ENCODE results near the gene ZNF41.

ZNF41 gene

DNA sequence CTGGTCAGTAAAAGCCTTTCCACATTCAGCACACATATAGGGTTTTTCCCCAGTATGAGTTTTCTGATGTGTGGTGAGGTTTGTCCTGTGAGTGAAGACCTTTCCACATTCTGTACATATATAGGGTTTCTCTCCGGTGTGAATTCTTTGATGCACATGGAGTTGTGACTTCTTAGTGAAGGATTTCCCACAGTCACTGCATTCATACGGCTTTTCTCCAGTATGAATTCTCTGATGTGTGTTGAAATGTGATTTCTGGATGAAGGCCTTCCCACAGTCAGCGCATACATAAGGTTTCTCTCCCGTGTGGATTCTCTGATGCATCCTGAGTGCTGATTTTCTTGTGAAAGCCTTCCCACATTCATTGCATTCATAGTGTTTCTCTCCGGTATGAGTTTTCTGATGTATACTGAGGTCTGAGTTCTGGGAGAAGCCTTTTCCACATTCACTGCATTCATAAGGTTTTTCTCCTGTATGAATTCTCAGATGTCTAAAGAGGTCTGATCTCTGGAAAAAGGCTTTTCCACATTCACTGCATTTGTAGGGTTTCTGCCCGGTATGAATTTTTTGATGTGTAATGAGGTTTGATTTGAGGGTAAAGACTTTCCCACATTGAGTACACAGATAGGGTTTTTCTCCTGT is 34.7 kb downstream of the ZNF41 start:
- Histone ChIP-seq H3K4me3 (ENCODE audit: low read length) (no peak overlapping the region), H4K5ac (ENCODE audit: low read length) (no peak overlapping the region), H4K8ac (ENCODE audit: low read depth, low read length) (no peak overlapping the region), H2BK5ac (ENCODE audit: low read length) (no peak overlapping the region), H2AK5ac (ENCODE audit: low read length) (no peak overlapping the region), H2BK120ac (ENCODE audit: low read depth, low read length) (no peak overlapping the region), H3K36me3 (ENCODE audit: control insufficient read depth, insufficient read depth, low read length) (peaks cover 2% of the 10 kb centered on the region), H2BK15ac (replicated peaks; ENCODE audit: low read depth) (no peak overlapping the region), H3K4me1 (ENCODE audit: control insufficient read depth, low read depth, low read length) (no peaks in the 10 kb centered on the region), H3K79me1 (ENCODE audit: low read length) (no peaks in the 10 kb centered on the region), H3K27ac (ENCODE audit: low read depth, low read length) (no peak overlapping the region), H3K23ac (ENCODE audit: low read length) (no peak overlapping the region), H3K56ac (ENCODE audit: low read length) (no peak overlapping the region), H3K9ac (ENCODE audit: low read length) (no peak overlapping the region), H3K18ac (ENCODE audit: low read length) (no peak overlapping the region), H3K27me3 (ENCODE audit: insufficient read depth, low read length, poor library complexity) (no peaks in the 10 kb centered on the region), H3K4me2 (ENCODE audit: low read length) (no peak overlapping the region), H3K79me2 (ENCODE audit: control insufficient read depth, insufficient read depth, low read length) (no peaks in the 10 kb centered on the region), H3K4ac (ENCODE audit: low read depth, low read length) (no peak overlapping the region)
- no peak for DNase-seq
- WGBS (ENCODE audit: extremely low coverage, insufficient coverage, low lambda C conversion rate) = no CpG with 5 or more reads among the region's 6 CpGs

DNA sequence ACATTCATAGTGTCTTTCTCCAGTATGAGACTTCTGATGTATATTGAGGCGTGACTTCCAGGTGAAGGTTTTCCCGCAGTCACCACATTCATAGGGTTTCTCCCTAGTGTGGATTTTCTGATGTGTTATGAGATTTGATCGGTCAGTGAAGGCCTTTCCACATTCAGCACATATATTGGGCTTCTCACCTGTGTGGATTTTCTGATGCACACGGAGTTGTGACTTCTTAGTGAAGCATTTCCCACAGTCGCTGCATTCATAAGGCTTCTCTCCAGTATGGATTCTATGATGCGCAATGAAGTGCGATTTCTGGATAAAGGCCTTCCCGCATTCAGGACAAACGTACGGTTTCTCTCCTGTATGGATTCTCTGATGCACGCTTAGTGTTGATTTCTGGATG is 35.4 kb downstream of the ZNF41 start:
- H3K4me3 ChIP-seq (ENCODE audit: low read length) = no peak overlapping the region
- no peak overlapping the region for H2BK5ac ChIP-seq (ENCODE audit: low read length)
- H3K4me2 ChIP-seq (ENCODE audit: low read length) = no peak overlapping the region
- no peak overlapping the region for H3K27ac ChIP-seq (ENCODE audit: low read depth, low read length)
- no peak overlapping the region for H3K56ac ChIP-seq (ENCODE audit: low read length)
- H3K4me1 ChIP-seq (ENCODE audit: control insufficient read depth, low read depth, low read length) = no peaks in the 10 kb centered on the region
- H2BK15ac ChIP-seq (replicated peaks; ENCODE audit: low read depth) = no peak overlapping the region
- no peaks in the 10 kb centered on the region for H3K79me2 ChIP-seq (ENCODE audit: control insufficient read depth, insufficient read depth, low read length)
- H3K9ac ChIP-seq (ENCODE audit: low read length) = no peak overlapping the region
- H4K8ac ChIP-seq (ENCODE audit: low read depth, low read length) = no peak overlapping the region
- H3K23ac ChIP-seq (ENCODE audit: low read length) = no peak overlapping the region
- no peak for DNase-seq
- no CpG with 5 or more reads among the region's 11 CpGs for WGBS (ENCODE audit: extremely low coverage, insufficient coverage, low lambda C conversion rate)
- no peak overlapping the region for H2AK5ac ChIP-seq (ENCODE audit: low read length)
- no peaks in the 10 kb centered on the region for H3K79me1 ChIP-seq (ENCODE audit: low read length)
- no peak overlapping the region for H3K4ac ChIP-seq (ENCODE audit: low read depth, low read length)
- no peaks in the 10 kb centered on the region for H3K27me3 ChIP-seq (ENCODE audit: insufficient read depth, low read length, poor library complexity)
- H3K36me3 ChIP-seq (ENCODE audit: control insufficient read depth, insufficient read depth, low read length) = peaks cover 2% of the 10 kb centered on the region
- no peak overlapping the region for H3K18ac ChIP-seq (ENCODE audit: low read length)
- H2BK120ac ChIP-seq (ENCODE audit: low read depth, low read length) = no peak overlapping the region
- H4K5ac ChIP-seq (ENCODE audit: low read length) = no peak overlapping the region

DNA sequence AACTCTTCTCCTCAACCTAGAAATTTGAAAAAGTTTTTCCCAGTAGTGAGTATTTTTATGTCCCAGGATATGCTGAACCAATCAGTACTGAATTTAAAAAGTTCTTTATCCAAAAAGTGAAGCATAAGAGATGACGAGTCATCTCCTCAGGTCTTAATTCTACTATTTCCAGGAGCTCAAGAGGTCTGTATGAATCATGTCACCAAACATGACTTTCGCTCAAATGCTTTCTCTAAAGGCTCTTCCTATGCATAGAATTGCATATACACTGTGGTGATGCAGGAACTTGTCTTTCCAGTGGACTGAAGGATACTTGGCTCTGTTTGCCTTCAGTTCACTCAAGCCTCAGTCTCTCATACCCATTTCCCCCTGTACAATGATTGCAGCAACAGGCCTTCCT is 36.1 kb downstream of the ZNF41 start:
- Histone ChIP-seq H2BK120ac (ENCODE audit: low read depth, low read length) (no peak overlapping the region), H2AK5ac (ENCODE audit: low read length) (no peak overlapping the region), H3K27ac (ENCODE audit: low read depth, low read length) (no peak overlapping the region), H3K79me1 (ENCODE audit: low read length) (no peaks in the 10 kb centered on the region), H3K4me2 (ENCODE audit: low read length) (no peak overlapping the region), H3K18ac (ENCODE audit: low read length) (no peak overlapping the region), H4K8ac (ENCODE audit: low read depth, low read length) (no peak overlapping the region), H3K9ac (ENCODE audit: low read length) (no peak overlapping the region), H3K4me3 (ENCODE audit: low read length) (no peak overlapping the region), H4K5ac (ENCODE audit: low read length) (no peak overlapping the region), H3K56ac (ENCODE audit: low read length) (no peak overlapping the region), H3K23ac (ENCODE audit: low read length) (no peak overlapping the region), H3K4ac (ENCODE audit: low read depth, low read length) (no peak overlapping the region), H2BK15ac (replicated peaks; ENCODE audit: low read depth) (no peak overlapping the region), H3K4me1 (ENCODE audit: control insufficient read depth, low read depth, low read length) (no peaks in the 10 kb centered on the region), H3K27me3 (ENCODE audit: insufficient read depth, low read length, poor library complexity) (no peaks in the 10 kb centered on the region), H3K36me3 (ENCODE audit: control insufficient read depth, insufficient read depth, low read length) (peaks cover 2% of the 10 kb centered on the region), H2BK5ac (ENCODE audit: low read length) (no peak overlapping the region), H3K79me2 (ENCODE audit: control insufficient read depth, insufficient read depth, low read length) (no peaks in the 10 kb centered on the region)
- DNase-seq = no peak
- no CpG with 5 or more reads among the region's 2 CpGs for WGBS (ENCODE audit: extremely low coverage, insufficient coverage, low lambda C conversion rate)

DNA sequence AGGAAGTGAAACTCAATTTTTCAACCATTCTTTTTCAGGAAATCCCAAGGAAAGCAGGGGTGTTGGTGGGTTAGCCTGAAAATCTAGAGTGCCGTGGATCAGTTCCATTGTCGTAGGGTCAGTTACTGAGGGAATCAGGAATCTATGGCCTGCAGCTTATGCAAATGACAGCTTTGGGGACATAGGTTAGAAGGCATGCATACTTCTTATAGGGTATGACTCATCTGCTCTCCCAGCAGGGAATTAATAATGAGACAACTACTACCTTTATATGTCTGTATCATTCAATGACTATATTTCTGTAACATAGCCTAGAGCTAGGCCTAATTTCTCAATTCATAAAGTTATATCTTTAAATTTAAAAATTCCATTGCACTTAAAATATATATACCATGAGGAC is 36.6 kb downstream of the ZNF41 start:
- Histone ChIP-seq H3K18ac (ENCODE audit: low read length) (no peak overlapping the region), H2BK15ac (replicated peaks; ENCODE audit: low read depth) (no peak overlapping the region), H3K4ac (ENCODE audit: low read depth, low read length) (no peak overlapping the region), H3K27me3 (ENCODE audit: insufficient read depth, low read length, poor library complexity) (no peaks in the 10 kb centered on the region), H3K4me3 (ENCODE audit: low read length) (no peak overlapping the region), H4K8ac (ENCODE audit: low read depth, low read length) (no peak overlapping the region), H3K9ac (ENCODE audit: low read length) (no peak overlapping the region), H4K5ac (ENCODE audit: low read length) (no peak overlapping the region), H3K4me1 (ENCODE audit: control insufficient read depth, low read depth, low read length) (no peaks in the 10 kb centered on the region), H2BK120ac (ENCODE audit: low read depth, low read length) (no peak overlapping the region), H3K56ac (ENCODE audit: low read length) (no peak overlapping the region), H3K79me2 (ENCODE audit: control insufficient read depth, insufficient read depth, low read length) (no peaks in the 10 kb centered on the region), H3K79me1 (ENCODE audit: low read length) (no peaks in the 10 kb centered on the region), H2AK5ac (ENCODE audit: low read length) (no peak overlapping the region), H3K4me2 (ENCODE audit: low read length) (no peak overlapping the region), H3K23ac (ENCODE audit: low read length) (no peak overlapping the region), H3K36me3 (ENCODE audit: control insufficient read depth, insufficient read depth, low read length) (peaks cover 2% of the 10 kb centered on the region), H3K27ac (ENCODE audit: low read depth, low read length) (no peak overlapping the region), H2BK5ac (ENCODE audit: low read length) (no peak overlapping the region)
- DNase-seq = peak; percentile 73
- WGBS (ENCODE audit: extremely low coverage, insufficient coverage, low lambda C conversion rate) = no CpG with 5 or more reads among the region's 2 CpGs

DNA sequence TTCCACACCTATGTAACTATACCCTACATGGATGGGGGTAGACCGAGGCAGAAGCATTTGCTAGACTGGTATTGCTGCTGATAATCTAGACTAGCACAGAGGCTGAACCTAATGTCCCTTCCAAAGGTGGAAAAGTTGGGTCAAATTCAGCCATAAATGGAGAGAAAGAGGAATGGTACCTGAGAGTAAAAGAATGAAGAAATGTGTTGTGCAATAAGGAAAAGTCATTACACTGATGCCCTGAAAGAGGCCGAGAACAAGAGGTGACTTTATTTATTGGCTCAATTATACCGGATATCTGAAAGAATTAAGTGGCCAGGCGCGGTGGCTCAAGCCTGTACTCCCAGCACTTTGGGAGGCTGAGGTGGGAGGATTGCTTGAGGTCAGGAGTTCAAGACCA is 52.1 kb downstream of the ZNF41 start:
- DNase-seq = no peak
- H3K4me3 ChIP-seq (ENCODE audit: low read length) = no peak overlapping the region
- no peak overlapping the region for H3K27ac ChIP-seq (ENCODE audit: low read depth, low read length)
- H3K18ac ChIP-seq (ENCODE audit: low read length) = no peak overlapping the region
- no peak overlapping the region for H2BK15ac ChIP-seq (replicated peaks; ENCODE audit: low read depth)
- H3K9ac ChIP-seq (ENCODE audit: low read length) = no peak overlapping the region
- no peaks in the 10 kb centered on the region for H3K79me2 ChIP-seq (ENCODE audit: control insufficient read depth, insufficient read depth, low read length)
- no CpG with 5 or more reads among the region's 5 CpGs for WGBS (ENCODE audit: extremely low coverage, insufficient coverage, low lambda C conversion rate)
- no peak overlapping the region for H4K8ac ChIP-seq (ENCODE audit: low read depth, low read length)
- H3K56ac ChIP-seq (ENCODE audit: low read length) = no peak overlapping the region
- H2AK5ac ChIP-seq (ENCODE audit: low read length) = no peak overlapping the region
- no peak overlapping the region for H3K23ac ChIP-seq (ENCODE audit: low read length)
- H3K4me1 ChIP-seq (ENCODE audit: control insufficient read depth, low read depth, low read length) = no peaks in the 10 kb centered on the region
- no peaks in the 10 kb centered on the region for H3K36me3 ChIP-seq (ENCODE audit: control insufficient read depth, insufficient read depth, low read length)
- no peaks in the 10 kb centered on the region for H3K79me1 ChIP-seq (ENCODE audit: low read length)
- no peaks in the 10 kb centered on the region for H3K27me3 ChIP-seq (ENCODE audit: insufficient read depth, low read length, poor library complexity)
- no peak overlapping the region for H3K4me2 ChIP-seq (ENCODE audit: low read length)
- no peak overlapping the region for H2BK120ac ChIP-seq (ENCODE audit: low read depth, low read length)
- H2BK5ac ChIP-seq (ENCODE audit: low read length) = no peak overlapping the region
- no peak overlapping the region for H3K4ac ChIP-seq (ENCODE audit: low read depth, low read length)
- H4K5ac ChIP-seq (ENCODE audit: low read length) = no peak overlapping the region

DNA sequence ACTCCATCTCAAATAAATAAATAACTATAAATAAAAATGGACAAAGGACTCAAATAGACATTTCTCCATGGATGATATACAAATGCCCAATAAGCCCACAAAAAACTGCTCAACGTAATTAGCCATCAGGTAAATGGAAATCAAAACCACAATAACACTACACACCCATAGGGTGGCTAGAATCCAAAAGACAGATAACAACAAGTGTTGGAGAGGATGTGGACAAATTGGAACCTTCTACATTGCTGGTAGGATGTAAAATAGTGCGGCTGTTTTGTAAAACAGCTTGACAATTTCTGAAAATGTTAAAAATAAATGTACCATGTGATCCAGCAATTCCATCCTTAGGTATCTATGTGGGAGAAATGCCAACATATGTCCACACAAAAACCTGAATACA is 60.6 kb downstream of the ZNF41 start:
- Histone ChIP-seq H3K9ac (ENCODE audit: low read length) (no peak overlapping the region), H2AK5ac (ENCODE audit: low read length) (no peak overlapping the region), H3K27me3 (ENCODE audit: insufficient read depth, low read length, poor library complexity) (no peaks in the 10 kb centered on the region), H3K4ac (ENCODE audit: low read depth, low read length) (no peak overlapping the region), H3K23ac (ENCODE audit: low read length) (no peak overlapping the region), H3K4me2 (ENCODE audit: low read length) (no peak overlapping the region), H2BK5ac (ENCODE audit: low read length) (no peak overlapping the region), H4K8ac (ENCODE audit: low read depth, low read length) (no peak overlapping the region), H2BK15ac (replicated peaks; ENCODE audit: low read depth) (no peak overlapping the region), H2BK120ac (ENCODE audit: low read depth, low read length) (no peak overlapping the region), H3K4me3 (ENCODE audit: low read length) (no peak overlapping the region), H3K79me2 (ENCODE audit: control insufficient read depth, insufficient read depth, low read length) (no peaks in the 10 kb centered on the region), H3K79me1 (ENCODE audit: low read length) (no peaks in the 10 kb centered on the region), H3K4me1 (ENCODE audit: control insufficient read depth, low read depth, low read length) (no peaks in the 10 kb centered on the region), H3K27ac (ENCODE audit: low read depth, low read length) (no peak overlapping the region), H3K36me3 (ENCODE audit: control insufficient read depth, insufficient read depth, low read length) (no peaks in the 10 kb centered on the region), H3K56ac (ENCODE audit: low read length) (no peak overlapping the region), H3K18ac (ENCODE audit: low read length) (no peak overlapping the region), H4K5ac (ENCODE audit: low read length) (no peak overlapping the region)
- no peak for DNase-seq
- WGBS (ENCODE audit: extremely low coverage, insufficient coverage, low lambda C conversion rate) = no CpG with 5 or more reads among the region's 2 CpGs

Data from mesendoderm (in vitro differentiated cells).